HG03135 (cell line): ENCODE data around the gene VEGFC.
A peak's percentile ranks its signal among the peaks of the same experiment; 100 is the strongest.

Experiments
- ATAC-seq: cut with Tn5 transposase; IDR thresholded peaks from one replicate; pipeline ENCODE4 v1.9.1; 2021; ENCODE audit warnings: mild to moderate bottlenecking, moderate library complexity; ENCODE audit not compliant: unreplicated experiment

VEGFC gene

GRCh38 chr4:176799653-176800052 lies 6.9 kb upstream of the VEGFC start:
- ATAC-seq: no peak

GRCh38 chr4:176798540-176798939 lies 5.8 kb upstream of the VEGFC start:
- ATAC-seq: no peak

GRCh38 chr4:176795441-176795840 lies 2.7 kb upstream of the VEGFC start:
- no peak for ATAC-seq

- ATAC-seq: no peak
Measured at GRCh38 chr4:176794651-176795050, 1.9 kb upstream of the VEGFC start.

- ATAC-seq: no peak
Measured at GRCh38 chr4:176794151-176794550, 1.4 kb upstream of the VEGFC start.

GRCh38 chr4:176793060-176793605 lies 411 bp upstream of the VEGFC start:
- no peak for ATAC-seq

GRCh38 chr4:176791591-176792325 lies 964 bp downstream of the VEGFC start:
- ATAC-seq: peak; percentile 34

- no peak for ATAC-seq
Measured at GRCh38 chr4:176790398-176790797, 2.3 kb downstream of the VEGFC start.

- peak; percentile 59 for ATAC-seq
Measured at GRCh38 chr4:176789955-176790354, 2.8 kb downstream of the VEGFC start.

- ATAC-seq: no peak
Measured at GRCh38 chr4:176788971-176789370, 3.8 kb downstream of the VEGFC start.

GRCh38 chr4:176788248-176788647 lies 4.5 kb downstream of the VEGFC start:
- no peak for ATAC-seq

- ATAC-seq: no peak
Measured at GRCh38 chr4:176784816-176785215, 7.9 kb downstream of the VEGFC start.

GRCh38 chr4:176782794-176783193 lies 9.9 kb downstream of the VEGFC start:
- no peak for ATAC-seq

- ATAC-seq: no peak
Measured at GRCh38 chr4:176782191-176782590, 10.5 kb downstream of the VEGFC start.

- no peak for ATAC-seq
Measured at GRCh38 chr4:176781739-176782100, 11.0 kb downstream of the VEGFC start.

- ATAC-seq: no peak
Measured at GRCh38 chr4:176780995-176781738, 11.6 kb downstream of the VEGFC start.

GRCh38 chr4:176779421-176779820 lies 13.3 kb downstream of the VEGFC start:
- no peak for ATAC-seq

- no peak for ATAC-seq
Measured at GRCh38 chr4:176778491-176778890, 14.2 kb downstream of the VEGFC start.

- ATAC-seq: no peak
Measured at GRCh38 chr4:176778063-176778462, 14.7 kb downstream of the VEGFC start.

- ATAC-seq: no peak
Measured at GRCh38 chr4:176775338-176775737, 17.4 kb downstream of the VEGFC start.

- ATAC-seq: no peak
Measured at GRCh38 chr4:176774852-176775251, 17.9 kb downstream of the VEGFC start.

- no peak for ATAC-seq
Measured at GRCh38 chr4:176769514-176769913, 23.2 kb downstream of the VEGFC start.
